GM06990 (cell line): Measurements from ENCODE around the gene MRPL41.

Source experiments
- DNase-seq: peaks from one replicate; pipeline ENCODE4 v3.0.0-alpha.2; 2011; ENCODE audit not compliant: insufficient read length; ENCODE audit errors: extremely low read depth
- H3K27me3 ChIP-seq: replicated peaks from 2 replicates; pipeline ENCODE4 v1.6.0; 2011; ENCODE audit warnings: low read length; ENCODE audit not compliant: control insufficient read depth, insufficient read depth
- H3K36me3 ChIP-seq: 2 replicates; pipeline ENCODE4 v1.5.1; 2011; ENCODE audit warnings: low read length; ENCODE audit not compliant: control insufficient read depth, insufficient read depth
- H3K4me3 ChIP-seq: replicated peaks from 2 replicates; pipeline ENCODE4 v1.5.1; 2011; ENCODE audit warnings: low read depth, mild to moderate bottlenecking, control low read depth, low read length
- TF ChIP-seq, protein P1 (sequence below): IDR thresholded peaks from 2 replicates; pipeline ENCODE4 v1.5.1; 2011; ENCODE audit warnings: low read length, control low read depth, mild to moderate bottlenecking, inconsistent platforms; ENCODE audit not compliant: insufficient read depth, poor library complexity, severe bottlenecking

Gene MRPL41

DNA sequence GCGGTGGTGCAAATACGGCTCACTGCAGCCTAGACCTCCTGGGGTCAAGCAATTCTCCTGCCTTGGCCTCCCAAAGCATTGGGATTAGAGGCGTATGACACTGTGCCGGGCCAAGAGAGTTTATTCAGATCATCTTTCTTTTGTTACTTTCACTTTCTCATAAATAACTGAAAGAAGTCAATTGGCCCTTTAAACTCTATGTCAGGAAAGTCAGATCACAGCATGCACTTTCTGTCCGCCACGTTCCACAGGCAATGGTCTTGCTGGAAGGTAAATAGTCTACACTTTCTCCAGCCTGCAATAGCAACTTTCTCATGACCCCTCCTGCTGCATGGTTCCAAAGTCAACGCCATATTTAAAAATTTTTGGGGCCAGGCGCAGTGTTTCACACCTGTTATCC, 47.3 kb downstream of the MRPL41 start:
- H3K27me3 ChIP-seq: no peaks in the 10 kb centered on the region
- TF ChIP-seq, protein P1, sequence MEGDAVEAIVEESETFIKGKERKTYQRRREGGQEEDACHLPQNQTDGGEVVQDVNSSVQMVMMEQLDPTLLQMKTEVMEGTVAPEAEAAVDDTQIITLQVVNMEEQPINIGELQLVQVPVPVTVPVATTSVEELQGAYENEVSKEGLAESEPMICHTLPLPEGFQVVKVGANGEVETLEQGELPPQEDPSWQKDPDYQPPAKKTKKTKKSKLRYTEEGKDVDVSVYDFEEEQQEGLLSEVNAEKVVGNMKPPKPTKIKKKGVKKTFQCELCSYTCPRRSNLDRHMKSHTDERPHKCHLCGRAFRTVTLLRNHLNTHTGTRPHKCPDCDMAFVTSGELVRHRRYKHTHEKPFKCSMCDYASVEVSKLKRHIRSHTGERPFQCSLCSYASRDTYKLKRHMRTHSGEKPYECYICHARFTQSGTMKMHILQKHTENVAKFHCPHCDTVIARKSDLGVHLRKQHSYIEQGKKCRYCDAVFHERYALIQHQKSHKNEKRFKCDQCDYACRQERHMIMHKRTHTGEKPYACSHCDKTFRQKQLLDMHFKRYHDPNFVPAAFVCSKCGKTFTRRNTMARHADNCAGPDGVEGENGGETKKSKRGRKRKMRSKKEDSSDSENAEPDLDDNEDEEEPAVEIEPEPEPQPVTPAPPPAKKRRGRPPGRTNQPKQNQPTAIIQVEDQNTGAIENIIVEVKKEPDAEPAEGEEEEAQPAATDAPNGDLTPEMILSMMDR: no peak
- no peaks in the 10 kb centered on the region for H3K36me3 ChIP-seq
- no peak overlapping the region for H3K4me3 ChIP-seq
- DNase-seq: no peak
